Stimulated activated CD4-positive, alpha-beta T cell treated with anti-CD3 and anti-CD28 coated beads, Interleukin-12 subunit alpha, Interleukin-12 subunit beta, amount 100 ng/mL, for 48 hours (primary cell): Measurements from ENCODE around the gene FOXP2.
"Not testable (repeated sequence)": the region's sequence is repeated elsewhere in the genome, so short reads cannot be mapped to it uniquely, and the experiment has no call there.

ENCODE experiments used
- DNase-seq, 3 donors: peaks; one replicate each; pipeline ENCODE4 v3.0.0-alpha.2; 2020; ENCODE audit warnings: low read depth in 2 of 3, low spot score in 1 of 3

FOXP2 gene

DNA sequence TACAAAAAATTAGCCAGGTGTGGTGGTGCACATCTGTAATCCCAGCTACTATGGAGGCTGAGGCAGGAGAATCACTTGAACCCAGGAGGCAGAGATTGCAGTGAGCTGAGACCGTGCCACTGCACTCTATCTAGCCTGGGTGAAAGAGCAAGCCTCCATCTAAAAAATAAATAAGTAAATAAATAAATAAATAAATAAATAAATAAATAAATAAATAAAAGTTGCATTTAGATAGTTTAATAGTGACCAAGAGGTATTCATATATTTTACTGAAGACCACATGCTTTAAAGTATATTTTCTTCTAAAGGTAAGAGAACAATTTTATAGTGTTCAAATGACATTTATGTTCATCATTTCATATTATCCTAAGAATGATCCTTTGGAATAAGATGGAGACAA, 82.9 kb downstream of the FOXP2 start:
- DNase-seq, result not testable (repeated sequence)

DNA sequence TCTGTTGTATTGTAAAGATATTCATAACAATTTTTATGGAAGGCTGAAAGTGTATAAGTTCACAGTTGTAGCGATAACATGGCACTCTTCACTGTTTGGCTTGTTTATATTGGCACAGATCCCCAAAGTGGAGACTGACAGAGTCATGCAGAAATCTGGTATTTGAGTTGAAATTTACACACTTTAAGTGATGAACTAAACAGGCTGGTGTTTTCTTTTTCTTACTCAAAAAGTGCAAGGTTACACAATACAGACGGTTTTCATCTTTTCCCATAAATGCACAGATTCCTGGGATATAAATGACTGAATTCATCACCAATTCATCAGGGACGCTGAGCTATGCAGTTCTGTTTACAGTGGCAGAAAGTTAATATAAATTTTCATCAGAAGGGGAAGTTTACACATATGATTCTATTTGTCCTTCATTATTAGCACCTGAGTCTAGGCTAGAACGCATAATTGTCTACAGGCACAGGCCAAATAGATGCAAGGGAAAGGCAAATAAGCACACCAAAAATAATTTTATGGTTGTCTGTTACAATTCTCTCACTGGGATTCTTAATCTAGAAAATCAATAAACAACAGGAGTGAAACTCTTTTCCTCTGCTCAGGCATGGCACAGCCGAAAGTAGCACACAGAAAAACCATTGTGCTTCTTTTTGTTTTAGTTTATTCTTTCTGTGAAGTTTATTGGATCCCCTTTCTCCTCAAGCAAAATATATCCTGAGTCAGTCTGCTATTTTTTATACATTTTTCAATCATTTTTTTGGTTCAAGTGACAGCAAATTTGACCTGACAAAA, 88.0 kb downstream of the FOXP2 start:
- DNase-seq, result no peak

DNA sequence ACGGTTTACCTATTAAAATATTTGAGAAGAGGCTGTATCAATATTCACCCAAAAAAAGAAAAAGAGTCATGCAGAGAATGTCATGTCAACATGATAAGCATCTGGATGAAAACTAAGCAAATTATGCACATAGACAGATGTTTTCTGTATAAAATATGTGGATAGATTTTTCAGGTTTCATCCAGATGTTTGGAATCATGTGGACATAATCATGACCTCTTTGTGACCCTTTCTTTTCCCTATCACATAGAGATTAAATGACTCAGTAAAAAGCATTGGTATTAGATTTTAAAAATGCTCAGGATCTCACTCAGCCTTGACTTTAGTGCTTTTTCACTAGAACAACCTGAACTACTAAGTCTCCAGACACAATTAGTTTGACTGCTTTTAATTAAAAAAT, 90.0 kb downstream of the FOXP2 start:
- DNase-seq, result no peak

DNA sequence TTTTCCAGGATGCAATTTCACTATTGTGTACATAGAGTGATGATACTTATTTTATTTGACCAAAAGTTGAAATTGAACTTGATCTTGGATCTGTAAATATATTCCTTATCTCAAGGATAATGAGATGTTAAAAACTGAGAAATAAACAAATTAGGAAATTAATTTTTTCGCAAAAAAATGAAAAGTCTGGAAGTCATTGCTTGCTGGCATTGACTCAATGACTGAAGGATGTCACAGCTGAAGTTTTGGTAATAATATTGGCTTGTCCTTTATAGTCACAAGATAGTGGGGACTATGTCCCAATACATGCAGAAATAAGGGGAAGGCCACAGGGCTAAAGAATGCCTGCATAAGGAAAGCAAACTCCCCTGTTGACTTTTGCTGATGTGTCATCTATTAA, 92.8 kb downstream of the FOXP2 start:
- DNase-seq, result no peak

DNA sequence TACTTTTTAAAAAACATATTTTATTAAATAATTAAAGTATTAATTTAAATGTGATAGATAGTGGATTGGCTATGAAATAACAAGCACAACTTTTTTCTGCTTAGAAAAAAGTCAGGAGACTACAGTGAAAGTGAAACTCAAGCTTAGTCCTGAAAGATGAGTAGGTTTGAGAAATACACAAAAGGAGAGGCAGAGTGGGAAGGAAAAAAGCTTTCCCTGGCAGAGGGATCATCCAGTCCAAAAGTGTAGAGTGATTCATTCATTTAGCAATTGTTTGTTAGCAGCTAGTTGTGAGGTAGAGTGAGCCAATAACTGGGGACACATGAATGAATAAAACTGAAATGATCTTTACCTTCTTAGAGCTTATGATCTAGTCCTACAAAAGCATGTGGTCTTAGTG, 93.5 kb downstream of the FOXP2 start:
- no peak for DNase-seq

DNA sequence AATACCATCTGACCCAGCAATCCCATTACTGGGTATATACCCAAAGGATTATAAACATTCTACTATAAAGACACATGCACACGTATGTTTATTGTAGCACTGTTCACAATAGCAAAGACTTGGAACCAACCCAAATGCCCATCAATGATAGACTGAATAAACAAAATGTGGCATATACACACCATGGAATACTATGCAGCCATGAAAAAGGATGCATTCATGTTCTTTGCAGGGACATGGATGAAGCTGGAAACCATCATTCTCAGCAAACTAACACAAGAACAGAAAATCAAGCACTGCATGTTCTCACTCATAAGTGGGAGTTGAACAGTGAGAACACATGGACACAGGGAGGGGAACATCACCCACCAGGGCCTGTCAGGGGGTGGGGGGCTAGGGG, 96.2 kb downstream of the FOXP2 start:
- not testable (repeated sequence) for DNase-seq

DNA sequence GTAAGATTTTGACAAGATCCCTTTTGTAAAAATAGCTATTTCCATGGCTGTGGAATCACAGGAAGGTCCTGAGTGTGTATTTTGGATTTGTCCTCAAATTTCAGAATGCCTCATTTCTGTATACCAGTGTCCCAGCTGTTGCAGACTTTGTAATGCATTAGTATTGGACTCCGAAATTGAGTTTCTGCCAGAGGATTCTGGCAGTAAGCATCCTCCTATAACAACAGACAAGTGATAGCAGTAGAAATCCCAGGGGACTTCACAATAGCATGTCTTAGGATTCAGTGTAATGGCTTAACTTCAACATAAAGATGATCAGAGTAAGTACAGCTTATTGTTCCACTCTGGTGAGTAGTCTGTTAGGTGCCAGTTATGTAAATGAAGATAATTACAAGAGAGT, 104.6 kb downstream of the FOXP2 start:
- DNase-seq, result no peak

DNA sequence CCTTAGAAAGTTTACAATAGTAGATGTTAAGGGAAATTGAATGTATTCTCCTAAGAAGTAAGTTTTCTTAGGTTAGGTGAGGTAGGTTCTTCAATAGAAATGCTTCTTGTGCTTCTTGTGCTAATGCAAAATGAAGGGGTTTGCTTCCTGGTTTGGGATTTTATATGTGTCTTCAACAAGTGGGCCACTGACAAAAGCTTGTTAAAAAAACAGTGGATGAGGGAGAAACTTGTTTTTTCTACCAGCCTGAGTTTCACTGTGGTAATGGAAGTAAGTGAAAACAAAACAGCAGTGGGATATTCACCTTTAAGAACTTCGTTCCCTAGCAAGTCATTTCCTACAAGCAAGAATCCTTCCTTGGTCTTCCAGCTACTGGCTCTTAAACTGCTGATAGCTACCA, 107.5 kb downstream of the FOXP2 start:
- DNase-seq, result no peak

DNA sequence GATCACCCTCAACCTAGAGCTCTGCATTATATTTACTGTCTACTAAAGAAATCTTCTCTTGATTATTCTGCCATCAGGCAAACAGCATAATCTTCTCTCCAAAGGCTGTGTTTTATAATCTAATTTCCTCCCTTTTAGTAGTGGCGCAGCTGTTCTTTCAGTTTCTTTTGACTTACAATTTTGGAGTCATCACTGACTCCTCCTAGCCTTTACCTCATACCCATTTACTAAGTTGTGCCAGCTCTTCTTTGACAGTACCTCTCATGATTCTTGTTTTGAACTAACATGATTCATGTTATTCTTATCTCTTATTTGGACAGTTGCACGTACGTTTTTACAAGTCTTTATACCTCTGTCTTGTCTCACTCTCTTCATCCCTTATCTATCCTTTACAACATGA, 113.0 kb downstream of the FOXP2 start:
- DNase-seq, result no peak

DNA sequence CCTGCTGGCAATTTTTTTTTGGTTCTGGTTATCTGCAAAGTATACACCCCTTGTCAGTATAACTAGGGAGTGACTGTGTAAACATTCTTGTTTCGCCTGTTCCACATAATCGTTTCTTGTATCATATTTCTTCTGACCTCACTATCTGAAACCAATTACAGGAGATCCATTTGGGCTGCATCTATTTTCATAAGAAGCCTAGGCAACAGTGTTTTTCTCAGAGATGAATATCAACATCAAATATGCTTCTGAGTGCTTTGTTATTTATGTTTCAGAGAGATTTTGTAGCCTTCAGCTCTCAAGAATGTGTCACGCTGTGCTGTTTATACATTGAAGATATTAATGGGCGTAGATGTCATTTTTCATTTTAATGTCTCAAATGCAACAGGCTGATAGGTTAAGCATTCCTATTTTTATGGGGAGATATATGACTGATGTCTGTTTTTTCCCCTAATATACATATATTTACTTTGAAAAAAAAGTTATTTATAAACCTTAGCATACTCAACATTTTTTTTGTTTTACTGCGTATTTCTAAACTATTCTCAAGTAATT, 115.5 kb downstream of the FOXP2 start:
- DNase-seq, result no peak

DNA sequence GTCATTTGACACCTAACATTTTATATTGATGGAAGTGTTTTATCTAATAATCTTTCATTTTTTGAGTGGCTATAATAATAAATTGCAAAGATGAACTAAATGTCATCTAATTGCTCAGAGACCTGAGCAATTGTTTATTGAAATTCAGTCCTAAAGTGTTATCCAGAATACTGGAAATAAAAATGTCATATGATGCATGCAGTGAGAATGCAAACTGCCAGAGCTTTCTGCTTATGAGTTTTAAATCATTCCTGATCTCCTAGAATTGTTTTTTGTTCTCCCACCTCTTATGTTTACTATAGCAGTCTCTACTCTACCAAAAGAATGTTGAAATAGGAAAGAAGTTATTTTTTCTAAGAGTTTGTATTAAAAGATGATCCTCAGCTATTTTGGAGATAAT, 116.7 kb downstream of the FOXP2 start:
- DNase-seq, result no peak

DNA sequence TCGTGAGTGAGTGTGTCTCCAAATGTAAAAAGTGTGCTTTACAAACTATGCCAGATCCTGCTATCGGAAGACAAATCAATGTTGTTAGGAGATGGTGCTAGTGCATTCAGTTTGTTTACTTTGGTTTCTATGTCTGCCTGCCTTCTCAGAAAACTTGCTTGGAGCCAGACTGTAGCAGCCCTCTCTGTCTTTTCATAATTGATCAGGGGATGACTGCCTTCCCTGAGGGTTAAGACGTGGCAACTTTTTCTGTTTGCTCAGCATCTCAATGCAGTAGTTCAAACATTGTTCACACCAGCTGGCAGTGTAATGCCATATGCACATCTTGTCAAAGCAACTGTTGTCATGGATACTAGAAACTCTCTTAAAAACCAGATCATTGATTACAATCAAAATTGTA, 118.5 kb downstream of the FOXP2 start:
- DNase-seq, result no peak

DNA sequence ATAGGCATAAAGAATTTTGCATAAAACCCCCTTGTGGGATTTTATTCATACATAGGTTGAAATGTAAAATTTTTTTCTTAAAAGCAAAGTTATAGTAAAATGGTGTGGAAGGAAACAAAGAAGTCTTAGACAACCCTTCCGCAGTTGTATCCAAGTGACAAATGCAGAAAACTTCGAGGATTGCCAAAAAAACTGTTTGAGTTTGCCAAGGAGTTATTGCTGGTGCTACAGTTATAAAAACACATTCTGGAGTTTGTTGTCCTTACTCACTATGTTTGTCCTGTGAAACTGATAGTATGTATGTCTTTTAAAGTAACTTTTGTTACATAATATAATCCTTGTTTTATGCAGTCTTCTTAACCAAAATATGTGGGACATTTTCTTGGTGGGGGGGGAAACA, 120.3 kb downstream of the FOXP2 start:
- DNase-seq, result no peak

DNA sequence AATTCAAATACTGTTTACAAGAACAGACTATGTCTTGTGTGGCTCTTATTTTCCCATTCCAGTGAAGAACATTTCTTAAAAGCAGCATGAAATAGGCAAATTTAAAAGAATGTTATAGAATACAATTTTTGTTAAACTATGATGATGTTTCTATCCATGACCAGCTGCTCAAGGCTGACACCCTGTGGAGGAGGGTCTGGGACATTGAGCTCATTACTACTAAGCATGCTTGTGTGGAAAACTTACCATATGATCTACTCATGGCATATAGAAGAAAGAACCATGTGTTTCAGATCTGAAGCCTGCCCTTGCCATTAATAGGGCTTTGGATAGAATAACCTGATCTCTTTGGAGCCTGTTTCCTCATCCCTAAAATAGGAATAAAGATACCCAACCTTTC, 125.0 kb downstream of the FOXP2 start:
- no peak for DNase-seq

DNA sequence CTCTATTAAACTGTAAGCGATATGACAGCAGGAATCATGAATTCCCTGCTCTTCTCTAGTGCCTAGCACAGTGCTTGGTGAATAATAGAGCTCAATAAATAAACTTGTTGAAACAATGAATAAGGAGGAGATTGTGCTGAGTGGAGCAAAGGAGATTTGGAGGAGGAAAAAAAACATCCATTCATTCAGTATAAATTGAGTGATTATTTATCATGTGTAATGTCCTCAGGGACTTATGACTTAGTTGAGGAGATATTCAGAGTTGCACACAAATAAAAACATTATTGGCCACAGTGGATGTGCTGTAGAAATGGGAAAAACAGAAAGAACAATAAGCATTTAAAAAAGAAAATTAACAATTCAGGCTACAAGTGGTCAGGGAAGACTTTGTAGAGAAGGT, 125.7 kb downstream of the FOXP2 start:
- DNase-seq, result no peak

DNA sequence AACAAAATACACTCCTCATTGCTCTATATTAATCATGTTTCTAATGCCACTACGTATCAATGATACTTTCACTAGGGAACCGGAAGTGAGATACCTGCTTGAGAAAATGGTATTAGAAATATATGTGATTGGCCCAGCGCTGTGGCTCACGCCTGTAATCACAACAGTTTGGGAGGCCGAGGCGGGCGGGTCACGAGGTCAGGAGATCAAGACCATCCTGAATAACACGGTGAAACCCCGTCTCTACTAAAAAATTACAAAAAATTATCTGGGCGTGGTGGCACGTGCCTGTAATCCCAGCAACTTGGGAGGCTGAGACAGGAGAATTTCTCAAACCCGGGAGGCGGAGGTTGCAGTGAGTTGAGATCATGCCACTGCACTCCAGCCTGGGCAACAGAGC, 132.7 kb downstream of the FOXP2 start:
- not testable (repeated sequence) for DNase-seq

DNA sequence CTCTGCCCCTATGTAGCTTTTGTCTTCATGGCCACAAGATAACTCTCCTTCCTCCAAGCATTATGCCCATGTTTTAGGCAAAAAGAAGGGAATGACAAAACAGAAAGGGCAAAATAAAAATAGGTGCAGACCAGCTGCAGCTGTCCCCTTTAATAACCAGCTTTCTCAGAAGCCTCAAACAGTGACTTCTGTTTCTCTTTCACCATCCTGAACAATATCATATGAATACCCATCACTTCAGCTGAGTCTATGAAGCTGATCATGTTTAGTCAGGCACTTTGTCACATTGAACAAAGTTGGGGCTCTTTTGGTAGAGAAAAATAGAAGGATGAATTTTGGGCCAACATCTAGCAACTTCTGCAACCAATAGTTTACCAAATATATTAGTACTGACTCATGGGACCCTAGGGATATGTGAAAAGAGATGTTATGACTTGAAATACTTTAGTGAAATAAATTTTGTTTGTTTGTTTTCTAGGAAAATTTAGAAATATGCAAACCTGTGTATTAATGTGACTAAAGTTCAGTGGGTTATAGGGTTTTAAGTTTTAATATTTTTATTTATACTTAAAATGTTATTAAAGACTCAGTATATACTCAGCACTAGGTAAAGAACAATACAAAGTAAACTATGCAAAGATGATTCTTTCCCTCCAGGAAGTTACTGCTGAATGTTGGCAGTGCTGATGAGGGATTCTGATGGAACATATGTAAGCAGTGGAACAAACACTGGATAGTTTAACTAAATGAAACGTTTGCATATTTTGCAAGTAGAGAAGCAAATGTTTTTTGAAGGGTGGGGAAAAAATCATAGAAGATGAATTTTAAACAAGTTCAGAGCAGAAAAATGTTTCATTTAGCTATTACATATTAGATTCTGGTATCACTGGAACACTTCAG, 133.7 kb downstream of the FOXP2 start:
- no peak for DNase-seq

DNA sequence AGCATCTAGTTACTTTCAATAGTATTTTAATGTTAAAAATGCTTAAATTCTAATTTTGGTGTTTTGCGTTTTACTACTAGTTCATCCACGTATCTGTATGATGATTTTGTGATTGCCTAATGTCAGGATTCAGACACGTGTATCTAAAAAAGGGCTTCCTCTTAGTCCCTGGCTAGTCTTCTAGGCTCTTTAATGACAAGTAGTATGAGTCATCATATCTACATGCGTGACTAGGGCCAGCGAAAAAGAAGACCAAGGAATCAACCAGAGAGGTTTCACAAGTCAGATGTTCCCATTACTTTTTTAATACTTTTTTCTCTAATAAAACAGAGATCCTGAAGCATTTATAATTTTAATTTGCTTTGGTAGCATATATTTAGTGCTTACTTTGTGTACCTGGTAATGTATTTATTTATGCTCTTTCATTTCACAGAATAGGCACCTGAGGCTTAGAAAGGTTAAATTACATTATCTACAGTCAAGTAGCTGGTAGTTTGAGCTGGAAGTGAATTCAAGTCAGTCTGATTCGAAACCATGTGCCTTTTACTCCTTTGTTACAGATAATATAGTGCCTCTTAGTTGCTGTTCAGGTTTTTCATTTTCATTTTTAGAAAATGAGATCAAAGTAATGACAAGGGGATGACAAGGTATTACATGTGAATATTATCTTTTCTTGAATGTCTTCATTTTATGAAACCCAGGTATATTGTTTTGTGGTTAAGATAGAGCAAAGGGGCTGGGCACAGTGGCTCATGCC, 140.3 kb downstream of the FOXP2 start:
- no peak for DNase-seq

DNA sequence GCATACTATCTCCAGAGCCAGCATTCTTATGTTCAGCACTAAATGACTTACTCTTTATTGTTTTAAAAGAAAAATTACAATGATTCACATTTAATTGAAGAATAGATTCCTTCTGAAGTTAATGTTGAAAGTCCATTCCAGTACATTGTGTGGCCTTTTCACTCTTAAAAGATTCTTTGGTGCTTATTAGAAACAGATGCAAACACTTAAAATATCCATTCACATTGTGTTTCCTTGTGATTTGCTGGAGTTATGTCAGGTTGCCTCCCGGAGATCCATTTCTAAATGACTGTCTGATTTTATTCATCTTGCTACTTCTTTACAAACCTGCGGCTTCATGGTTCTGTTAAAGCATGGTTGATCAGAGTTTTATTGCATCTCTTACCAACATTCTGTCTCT, 152.8 kb downstream of the FOXP2 start:
- DNase-seq, result no peak

DNA sequence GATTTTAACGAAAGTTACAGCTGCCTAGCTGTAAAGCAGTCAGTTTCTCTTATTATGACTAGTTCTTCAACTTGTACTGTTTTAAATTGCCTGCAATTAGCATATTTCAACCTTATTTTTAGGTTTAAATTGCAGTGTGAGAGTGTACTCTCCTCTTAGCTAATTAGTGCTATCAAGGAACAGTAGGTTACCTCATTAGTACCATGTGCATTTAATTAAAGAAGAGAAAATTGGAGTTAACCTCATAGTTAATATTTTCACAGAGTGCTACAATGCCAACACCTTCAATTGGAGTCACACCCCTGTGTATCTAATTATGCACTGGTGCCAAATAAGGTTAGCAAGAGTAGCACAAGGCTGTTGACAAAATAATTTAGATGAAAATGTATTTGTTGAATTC, 154.6 kb downstream of the FOXP2 start:
- no peak for DNase-seq

DNA sequence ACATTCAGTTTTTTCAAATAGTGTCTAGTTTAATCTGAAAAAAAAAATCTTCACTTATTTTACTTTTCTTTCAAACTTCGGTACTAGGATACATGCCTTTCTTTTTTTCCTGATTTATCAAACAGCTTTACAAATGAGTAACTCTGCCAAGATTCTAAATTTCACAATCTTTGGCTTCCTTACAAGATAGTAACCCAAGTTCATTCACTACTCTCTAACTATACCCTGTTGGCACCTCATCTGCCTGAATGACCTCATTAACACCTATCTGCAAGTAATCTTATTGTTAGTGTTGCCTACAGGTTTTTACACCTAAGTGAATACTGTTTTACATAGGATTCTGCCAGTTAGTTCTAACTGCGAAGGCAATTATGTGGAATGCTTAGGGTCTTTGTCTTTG, 159.8 kb downstream of the FOXP2 start:
- DNase-seq, result no peak
